Esophagus squamous epithelium (tissue), 4 donors: ENCODE data around the gene SRPK1.

ENCODE experiments used
- CTCF ChIP-seq, 6 experiments: fragments of 450-650 bp in 4 of 6; fragments of 200-600 bp in 2 of 6; sonication (generic) in 2 of 6; IDR thresholded peaks; one replicate each; pipeline ENCODE4 v1.5.1; 2016 to 2019; ENCODE audit warnings: antibody characterized with exemption in 6 of 6, mild to moderate bottlenecking in 4 of 6, moderate library complexity in 4 of 6
- POLR2A ChIP-seq, 4 donors: fragments of 450-650 bp; IDR thresholded peaks; one replicate each; pipeline ENCODE4 v1.6.1; 2017; ENCODE audit warnings: antibody characterized with exemption in 4 of 4, mild to moderate bottlenecking in 4 of 4, moderate library complexity in 3 of 4

GRCh38 chr6:35857853-35858252 is 63.0 kb downstream of the SRPK1 start:
- TF ChIP-seq CTCF (IDR thresholded peaks at IDR 0.05) (no peak), POLR2A (IDR thresholded peaks at IDR 0.05) (no peak)
